Epithelial cell of esophagus (primary cell): ENCODE measurements around the gene PLEKHO1.
"Not testable (repeated sequence)": the region's sequence is repeated elsewhere in the genome, so short reads cannot be mapped to it uniquely, and the experiment has no call there.

ENCODE experiments used
- DNase-seq: peaks from one replicate; pipeline ENCODE4 v3.0.0; 2010; ENCODE audit warnings: low read depth
- H3K4me3 ChIP-seq: 2 replicates; pipeline ENCODE4 v1.5.1; 2011; ENCODE audit warnings: mild to moderate bottlenecking, low read length, control low read depth
- TF ChIP-seq, protein P1 (sequence below): IDR thresholded peaks from 2 replicates; pipeline ENCODE4 v1.5.1; 2011; ENCODE audit warnings: low read depth, mild to moderate bottlenecking, low read length, control low read depth, inconsistent platforms; ENCODE audit not compliant: insufficient read depth; ENCODE audit errors: missing control alignments

Gene PLEKHO1

DNA sequence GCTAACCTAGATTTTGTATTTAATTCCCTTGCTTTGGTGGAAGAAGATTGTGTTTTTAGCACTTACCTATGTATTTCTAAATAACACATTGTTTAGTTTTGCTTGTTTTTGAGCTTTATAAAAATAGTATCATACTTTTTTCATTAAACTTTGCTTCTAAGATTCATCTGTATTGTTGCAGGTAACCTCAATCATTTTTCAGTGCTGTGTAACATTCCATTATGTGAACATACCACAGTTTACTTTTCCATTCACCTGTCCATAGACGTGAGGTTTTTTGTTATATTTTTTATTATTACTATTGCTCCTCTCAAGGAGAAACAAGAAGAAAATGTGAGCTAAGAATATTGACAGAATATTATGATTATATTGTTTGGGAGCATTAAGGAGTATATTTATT is 15.2 kb upstream of the PLEKHO1 start:
- TF ChIP-seq, protein P1, sequence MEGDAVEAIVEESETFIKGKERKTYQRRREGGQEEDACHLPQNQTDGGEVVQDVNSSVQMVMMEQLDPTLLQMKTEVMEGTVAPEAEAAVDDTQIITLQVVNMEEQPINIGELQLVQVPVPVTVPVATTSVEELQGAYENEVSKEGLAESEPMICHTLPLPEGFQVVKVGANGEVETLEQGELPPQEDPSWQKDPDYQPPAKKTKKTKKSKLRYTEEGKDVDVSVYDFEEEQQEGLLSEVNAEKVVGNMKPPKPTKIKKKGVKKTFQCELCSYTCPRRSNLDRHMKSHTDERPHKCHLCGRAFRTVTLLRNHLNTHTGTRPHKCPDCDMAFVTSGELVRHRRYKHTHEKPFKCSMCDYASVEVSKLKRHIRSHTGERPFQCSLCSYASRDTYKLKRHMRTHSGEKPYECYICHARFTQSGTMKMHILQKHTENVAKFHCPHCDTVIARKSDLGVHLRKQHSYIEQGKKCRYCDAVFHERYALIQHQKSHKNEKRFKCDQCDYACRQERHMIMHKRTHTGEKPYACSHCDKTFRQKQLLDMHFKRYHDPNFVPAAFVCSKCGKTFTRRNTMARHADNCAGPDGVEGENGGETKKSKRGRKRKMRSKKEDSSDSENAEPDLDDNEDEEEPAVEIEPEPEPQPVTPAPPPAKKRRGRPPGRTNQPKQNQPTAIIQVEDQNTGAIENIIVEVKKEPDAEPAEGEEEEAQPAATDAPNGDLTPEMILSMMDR, result no peak
- no peak for DNase-seq
- H3K4me3 ChIP-seq, result no peak overlapping the region

GRCh38 chr1:150135400-150135799 is 14.3 kb upstream of the PLEKHO1 start:
- H3K4me3 ChIP-seq, DNase-seq: not testable (repeated sequence)

- DNase-seq, result no peak
- no peak overlapping the region for H3K4me3 ChIP-seq
- TF ChIP-seq, protein P1, result no peak
These were observed 11.7 kb upstream of the PLEKHO1 start for GRCh38 chr1:150138044-150138443.

DNA sequence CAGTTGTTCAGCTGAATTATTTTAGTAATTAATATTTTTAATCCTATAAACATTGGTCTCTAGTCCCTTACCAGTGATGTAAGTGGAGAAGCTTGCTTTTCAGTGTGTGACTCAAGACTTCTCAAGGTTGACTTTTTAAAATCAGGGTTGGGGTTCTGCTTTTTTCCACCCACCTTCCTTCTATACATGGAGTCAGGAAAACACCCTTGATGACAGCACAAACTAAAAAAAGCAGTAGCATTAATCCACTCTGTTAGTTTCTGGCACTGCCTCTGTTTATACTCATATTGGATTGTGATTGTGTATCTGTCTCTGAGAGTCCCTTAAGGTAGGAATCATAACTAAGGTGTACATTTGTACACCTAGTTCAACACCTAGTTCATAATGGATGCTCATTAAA is 8.3 kb upstream of the PLEKHO1 start:
- DNase-seq, result no peak
- TF ChIP-seq, protein P1, result no peak
- no peak overlapping the region for H3K4me3 ChIP-seq

DNA sequence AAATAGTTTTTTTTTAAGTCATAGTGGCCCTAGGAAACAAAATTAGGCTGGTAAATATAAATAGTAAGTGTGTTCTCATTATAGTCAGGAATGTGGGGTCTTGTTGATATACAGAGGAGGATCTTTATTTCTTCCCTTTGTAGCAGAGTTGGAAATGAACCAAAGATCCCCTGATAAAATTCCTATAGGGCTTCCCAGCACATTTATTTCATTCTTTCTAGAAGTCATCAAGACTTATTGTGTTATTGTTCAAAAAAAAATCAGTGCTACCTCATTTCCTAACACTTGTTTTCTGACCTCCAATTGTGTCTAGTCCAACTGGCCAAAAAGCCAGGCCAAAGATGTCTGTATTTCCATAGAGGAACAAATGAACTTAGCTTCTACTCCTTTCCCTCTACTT is 7.6 kb upstream of the PLEKHO1 start:
- no peak overlapping the region for H3K4me3 ChIP-seq
- no peak for DNase-seq
- TF ChIP-seq, protein P1, result no peak

DNA sequence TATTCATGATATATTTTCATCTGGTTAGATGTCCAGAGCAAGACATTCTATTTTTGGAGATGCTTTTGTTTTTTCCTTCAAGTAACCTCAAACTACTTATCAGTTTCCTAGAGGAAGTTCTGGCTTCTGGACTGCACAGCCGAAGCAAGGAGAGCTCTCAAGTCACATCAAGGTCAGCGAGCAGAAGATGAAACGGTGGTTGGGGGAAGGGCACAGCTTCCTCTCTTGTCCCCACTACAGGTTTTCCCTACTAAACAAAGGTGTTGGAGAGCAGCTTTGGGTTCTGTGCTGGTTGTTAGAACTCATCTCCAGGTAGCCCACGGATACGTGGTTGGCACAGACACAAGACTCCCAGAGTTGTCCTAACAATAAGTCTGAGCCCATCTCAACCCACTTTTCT is 5.1 kb upstream of the PLEKHO1 start:
- no peak overlapping the region for H3K4me3 ChIP-seq

DNA sequence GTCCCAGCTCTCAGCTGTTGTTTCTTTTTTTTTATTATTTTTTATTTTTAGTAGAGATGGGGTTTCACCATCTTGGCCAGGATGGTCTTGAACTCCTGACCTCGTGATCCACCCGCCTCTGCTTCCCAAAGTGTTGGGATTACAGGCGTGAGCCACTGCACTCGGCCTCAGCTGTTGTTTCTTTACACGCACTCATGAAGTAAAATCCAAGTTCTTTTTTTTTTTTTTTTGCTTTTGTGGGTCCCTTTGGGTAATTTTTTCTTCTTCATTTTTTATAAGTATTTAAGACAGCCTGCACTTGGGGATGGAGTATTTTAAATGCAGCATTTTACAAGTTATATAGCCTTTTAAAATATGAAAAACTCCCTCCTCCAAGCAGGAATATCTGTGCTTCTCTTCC is 3.7 kb upstream of the PLEKHO1 start:
- DNase-seq, H3K4me3 ChIP-seq: not testable (repeated sequence)

More for the DNA sequence above, 5.1 kb upstream of the PLEKHO1 start:
- no peak for DNase-seq
- TF ChIP-seq, protein P1, result no peak

DNA sequence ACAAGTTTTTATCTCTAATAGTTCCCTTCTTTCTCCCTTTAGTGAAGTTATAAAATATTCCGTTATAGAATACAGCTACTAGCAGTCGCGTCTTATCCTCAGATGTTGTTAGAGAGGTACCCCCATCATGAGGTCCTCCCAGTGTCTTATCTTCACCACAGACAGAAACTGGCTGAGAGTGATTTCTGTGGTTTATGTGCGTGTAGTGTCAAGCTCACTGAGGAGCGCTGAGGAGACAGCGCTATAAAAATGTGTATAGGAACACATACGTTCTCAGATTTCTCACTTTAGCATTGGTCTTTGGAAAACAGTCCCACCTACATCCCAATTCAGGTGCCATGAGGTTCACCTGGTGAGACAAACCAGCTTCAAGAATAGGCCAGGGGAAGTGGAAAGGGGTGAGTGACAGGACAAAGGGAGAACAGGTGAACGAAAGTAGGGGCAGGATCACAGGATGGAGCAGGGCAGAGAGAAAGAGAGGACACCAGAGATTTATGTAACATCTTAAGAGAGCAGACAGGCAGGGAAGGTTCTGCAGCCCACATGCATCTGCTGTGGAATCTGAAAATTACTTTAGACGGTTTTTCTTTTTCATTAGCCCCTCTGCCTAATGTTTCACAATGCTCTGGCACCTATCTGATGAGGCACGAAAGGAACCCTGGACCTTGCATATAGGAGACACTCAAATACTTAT is 2.7 kb upstream of the PLEKHO1 start:
- DNase-seq, result no peak
- H3K4me3 ChIP-seq, result no peak overlapping the region
- TF ChIP-seq, protein P1, result no peak
